NCI-H460 (cell line): ENCODE measurements around the gene TMEM120A. TPM values are rescaled to one million over a fixed set of nuclear protein-coding genes. Genes with fewer than 3 reads are reported as not detected.
A peak's percentile ranks its signal among the peaks of the same experiment; 100 is the strongest.

Experiments used
- DNase-seq: peaks from one replicate; pipeline ENCODE4 v3.0.0-alpha.2; 2016; ENCODE audit warnings: low read depth; ENCODE audit errors: extremely low read depth
- total RNA-seq: library from RNA; depleted of rRNA; stranded (reverse); fragments of >200 nt; shearing (Covaris generic); gene quantifications from 2 replicates; pipeline ENCODE4 v1.2.3, GENCODE V29; 2014

TMEM120A gene
- total RNA-seq, 1 experiment from 2014 or later: 11.5 TPM

DNA sequence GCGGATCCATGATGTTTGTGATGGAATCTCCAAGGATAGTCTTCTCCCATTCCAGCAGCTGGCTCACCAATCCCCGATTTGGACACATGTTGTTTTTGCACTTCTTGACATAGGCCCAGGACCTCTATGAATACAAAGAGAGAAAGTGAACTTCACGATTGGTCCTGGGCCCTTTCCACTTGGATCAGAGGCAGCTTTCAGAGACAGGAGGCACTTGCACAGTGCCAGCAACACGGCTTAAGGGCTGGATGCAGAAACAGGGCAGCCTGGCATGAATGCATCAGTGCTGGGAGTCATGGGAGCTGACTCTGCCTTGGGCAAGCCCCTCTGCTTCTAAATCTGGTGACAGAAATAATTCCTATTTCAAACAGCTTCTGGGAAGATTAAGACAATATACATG lies 2.1 kb upstream of the TMEM120A start:
- no peak for DNase-seq

DNA sequence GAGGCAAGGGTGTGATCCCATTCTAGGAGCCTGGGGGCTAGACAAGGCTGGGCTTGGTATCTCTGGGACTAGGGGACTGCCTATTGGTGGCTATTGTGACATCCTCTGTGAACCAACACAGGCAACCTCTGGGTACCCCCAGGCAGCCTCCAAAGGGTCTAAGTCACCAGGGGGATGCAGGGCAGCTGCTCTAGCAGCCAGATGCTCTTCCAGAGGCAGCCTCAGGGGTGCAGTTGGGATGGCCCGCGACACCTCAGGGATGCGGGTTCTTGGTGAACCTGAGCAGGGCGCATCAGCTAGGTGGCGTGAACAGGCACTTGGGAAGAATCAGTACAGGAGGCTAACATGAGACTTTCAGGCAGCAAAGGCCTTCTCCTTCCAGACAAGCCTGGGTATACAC lies 1.6 kb upstream of the TMEM120A start:
- DNase-seq: no peak

DNA sequence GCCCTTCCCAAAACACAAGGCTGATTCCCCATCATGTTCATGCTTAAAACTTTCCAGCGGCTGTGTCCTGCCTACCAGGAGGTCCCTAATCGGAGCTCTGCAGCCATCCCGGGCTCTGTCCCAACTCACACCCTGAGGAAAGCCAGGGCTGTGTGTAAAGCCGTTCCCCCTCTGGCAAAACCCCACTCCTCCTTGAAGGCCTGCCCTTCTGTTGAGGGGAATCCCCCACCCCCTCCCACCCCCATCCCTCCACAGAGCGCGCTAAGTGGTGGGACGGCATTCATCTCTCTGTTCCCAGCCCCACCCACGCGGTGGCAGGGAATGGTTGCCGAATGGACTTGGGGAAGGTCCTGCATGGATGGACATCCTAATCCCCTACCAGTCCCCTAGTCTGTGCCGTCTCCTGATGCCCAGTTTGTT lies 667 bp upstream of the TMEM120A start:
- DNase-seq: no peak

DNA sequence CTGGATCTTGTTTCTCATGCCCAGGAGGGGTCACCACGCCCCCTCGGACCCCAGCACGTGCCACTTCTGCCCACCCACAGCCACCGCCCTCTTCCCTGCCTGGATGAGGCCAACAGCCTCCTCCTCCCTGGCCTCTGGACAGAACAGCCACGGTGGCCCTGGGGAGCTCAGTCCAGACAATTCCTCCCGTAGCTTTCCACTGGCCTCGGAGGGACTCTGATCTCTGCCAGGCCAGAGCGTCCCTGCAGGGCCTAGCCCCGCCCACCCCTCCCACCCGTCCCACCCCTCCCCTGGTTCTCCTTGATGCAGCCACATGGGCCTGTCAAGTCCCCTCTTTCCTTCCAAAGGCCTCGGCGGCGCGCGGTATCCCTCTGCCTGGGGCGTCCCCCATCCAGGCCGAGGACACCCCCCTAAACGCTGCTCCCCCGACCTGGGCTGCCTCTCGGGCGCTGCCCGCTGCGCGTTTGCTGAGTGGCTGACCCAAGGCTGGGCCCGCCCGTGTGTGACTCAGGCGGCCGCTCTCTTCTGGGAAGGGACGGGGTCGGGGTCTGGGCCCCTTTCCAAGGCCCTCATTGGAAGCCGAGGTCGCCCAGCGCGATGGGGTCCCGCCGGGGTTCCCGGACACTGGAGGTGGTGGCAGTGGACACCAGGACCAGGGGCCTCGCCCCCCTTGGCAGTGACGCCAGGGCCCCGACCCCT lies 557 bp downstream of the TMEM120A start:
- DNase-seq: peak; percentile 13

DNA sequence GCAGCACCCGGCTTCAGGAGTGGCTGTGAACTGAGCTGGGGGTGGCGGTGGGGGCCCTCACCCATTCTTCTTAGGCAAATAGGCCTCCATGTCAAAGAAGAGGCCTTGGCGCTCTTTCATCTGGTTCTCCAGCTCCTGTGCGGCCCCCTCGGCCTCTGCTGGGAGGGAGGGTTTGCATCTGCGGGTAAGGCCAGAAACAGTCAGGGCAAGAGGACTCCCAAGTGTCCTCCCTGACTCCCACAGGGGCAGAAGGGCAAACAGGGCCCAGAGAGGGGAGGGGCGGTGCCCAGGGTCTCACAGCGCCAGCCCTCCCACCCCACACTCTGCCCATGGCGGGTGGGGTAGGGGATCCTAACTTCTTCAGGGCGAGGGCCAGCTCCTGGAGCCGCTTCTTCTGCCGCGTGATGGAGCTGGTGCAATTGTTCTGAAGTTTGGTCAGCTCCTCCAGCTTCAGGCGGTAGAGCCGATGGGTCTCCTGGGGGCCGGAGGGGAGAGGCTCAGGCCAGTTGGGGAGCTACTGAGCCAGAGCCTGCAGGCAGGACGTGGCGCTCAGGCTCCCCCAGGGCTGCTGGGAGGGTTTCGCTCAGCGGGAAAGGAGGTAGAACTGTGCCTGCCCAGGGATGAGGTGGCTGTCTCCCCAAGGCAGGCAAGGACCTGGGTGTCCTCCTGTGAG lies 2.2 kb downstream of the TMEM120A start:
- no peak for DNase-seq

DNA sequence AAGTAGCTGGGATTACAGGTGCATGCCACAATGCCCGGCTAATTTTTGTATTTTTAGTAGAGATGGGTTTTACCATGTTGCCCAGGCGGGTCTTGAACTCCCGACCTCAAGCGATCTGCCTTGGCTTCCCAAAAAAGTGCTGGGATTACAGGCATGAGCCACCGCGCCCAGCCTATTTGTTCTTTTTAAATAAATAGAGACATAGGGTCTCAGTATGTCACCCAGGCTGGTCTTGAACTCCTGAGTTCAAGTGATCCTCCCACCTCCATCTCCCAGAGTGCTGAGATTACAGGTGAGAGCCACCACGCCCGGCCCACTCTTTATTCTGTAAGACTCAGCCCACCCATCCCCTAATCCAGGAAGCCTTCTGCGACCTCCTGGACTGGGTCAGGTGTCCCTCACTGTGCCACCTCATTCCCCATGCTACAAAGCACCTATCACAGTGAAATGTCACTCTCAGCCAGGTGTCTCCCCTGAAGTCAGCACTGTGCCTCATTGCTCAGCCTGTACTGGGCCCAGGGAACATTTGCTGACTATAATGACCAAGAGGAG lies 2.8 kb downstream of the TMEM120A start:
- no peak for DNase-seq

DNA sequence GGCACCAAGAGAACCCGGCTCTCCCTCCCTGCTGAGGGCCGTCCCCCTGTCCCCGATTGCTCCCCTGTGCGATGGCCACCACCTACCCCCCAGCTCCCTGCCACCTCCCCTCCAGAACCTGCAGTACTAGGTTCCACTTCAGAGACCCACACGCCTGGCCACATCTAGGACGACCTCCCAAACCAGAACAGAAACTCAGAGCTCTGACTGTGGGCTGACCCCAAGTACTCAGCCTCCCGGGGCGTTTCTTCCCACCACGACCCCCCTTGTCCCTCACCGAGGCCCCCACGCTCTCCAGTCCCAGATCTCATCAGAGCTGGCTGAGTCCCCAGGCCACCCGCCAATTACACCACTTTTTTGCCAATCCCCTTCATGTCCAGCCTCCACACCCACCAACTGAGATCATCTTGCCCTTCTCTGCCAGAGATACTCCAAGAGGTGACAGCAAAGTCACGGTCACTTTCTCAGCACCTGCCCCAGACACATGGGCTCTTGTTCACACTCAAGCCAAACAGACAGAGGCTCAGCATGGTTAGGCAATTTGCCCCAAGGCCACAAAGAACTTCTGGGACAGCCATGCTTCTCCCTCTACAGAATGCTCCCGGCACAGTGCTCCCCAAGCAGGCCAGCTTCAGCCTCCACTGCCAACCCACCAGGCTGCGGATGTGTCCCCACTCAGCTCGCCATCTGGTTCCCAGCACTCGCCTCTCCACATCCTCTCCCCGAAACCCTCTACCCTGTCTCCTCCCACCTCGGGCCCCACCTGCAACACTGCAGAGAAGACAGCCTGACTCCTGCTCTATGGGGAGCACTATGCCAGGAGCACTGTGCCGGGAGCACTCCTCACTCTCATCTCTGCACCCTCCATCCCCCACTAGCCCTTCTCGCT lies 4.7 kb downstream of the TMEM120A start:
- DNase-seq: no peak

DNA sequence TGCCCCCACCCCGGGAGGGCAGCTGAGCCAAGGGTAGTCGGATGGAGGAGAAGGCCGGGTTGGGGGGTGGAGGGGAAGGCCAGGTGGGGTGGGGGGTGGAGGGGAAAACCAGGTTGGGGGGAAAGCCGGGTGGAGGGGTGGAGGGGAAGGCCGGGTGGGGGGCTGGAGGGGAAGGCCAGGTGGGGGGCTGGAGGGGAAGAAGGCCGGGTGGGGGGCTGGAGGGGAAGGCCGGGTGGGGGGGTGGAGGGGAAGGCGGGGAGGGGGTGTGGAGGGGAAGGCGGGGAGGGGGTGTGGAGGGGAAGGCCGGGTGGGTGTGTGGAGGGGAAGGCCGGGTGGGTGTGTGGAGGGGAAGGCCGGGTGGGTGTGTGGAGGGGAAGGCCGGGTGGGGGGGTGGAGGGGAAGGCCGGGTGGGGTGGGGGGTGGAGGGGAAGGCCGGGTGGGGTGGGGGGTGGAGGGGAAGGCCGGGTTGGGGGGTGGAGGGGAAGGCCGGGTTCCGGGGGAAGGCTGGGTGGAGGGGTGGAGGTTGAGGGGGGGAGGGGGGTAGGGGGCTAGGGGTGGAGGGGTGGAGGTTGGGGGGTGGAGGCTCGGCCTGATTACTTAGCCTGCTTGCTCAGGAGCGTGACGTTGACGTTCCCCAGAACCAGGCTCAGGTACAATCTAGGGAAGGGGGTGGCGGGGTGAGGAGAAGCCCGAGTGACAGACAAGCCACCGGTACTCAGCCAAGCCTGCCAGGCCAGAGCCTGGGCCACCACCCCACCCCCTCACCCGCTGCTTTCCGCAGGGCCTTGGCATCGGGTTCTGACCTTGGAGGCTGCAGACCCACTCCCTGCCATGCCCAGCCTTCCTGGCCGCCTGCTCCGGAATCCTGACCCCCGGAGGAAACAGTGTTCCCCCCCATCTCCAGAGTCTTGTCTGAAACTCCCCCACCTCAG lies 5.6 kb downstream of the TMEM120A start:
- DNase-seq: no peak

DNA sequence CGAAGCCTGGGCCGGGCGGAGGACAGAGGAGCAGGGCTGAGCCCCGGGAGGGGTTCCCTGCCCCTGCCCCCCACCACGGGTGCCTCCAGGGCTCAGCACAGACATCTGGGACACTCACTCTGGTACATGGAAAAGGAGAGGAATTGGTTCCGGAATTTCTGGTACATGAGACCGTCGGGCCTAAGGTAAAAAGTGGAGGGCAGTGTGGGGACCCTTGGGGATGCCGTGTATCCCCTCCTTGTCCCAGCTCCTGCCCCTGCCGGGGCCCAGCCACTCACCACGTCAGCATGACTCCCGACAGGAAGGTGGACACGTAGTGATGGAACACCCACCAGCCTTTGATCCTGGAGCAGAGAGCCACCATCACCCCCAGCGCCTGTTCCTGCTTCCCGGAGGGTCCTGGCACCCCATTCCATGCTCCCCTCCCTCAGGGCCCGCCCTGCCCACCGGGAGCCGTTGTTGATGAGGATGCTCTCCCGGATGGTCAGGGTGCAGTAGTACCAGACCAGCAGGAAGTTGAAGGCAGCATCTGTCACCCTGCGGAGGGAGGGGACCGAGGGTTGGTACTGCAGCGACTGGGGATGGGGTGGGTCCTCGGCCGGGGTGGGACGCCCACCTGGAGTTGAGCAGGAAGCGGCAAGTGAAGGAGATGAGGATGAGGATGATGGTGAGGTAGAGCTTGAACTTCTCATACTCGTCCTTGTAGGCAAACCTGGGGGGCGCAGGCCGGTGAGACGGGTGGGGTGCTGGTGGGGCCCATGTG lies 6.4 kb downstream of the TMEM120A start:
- DNase-seq: no peak

DNA sequence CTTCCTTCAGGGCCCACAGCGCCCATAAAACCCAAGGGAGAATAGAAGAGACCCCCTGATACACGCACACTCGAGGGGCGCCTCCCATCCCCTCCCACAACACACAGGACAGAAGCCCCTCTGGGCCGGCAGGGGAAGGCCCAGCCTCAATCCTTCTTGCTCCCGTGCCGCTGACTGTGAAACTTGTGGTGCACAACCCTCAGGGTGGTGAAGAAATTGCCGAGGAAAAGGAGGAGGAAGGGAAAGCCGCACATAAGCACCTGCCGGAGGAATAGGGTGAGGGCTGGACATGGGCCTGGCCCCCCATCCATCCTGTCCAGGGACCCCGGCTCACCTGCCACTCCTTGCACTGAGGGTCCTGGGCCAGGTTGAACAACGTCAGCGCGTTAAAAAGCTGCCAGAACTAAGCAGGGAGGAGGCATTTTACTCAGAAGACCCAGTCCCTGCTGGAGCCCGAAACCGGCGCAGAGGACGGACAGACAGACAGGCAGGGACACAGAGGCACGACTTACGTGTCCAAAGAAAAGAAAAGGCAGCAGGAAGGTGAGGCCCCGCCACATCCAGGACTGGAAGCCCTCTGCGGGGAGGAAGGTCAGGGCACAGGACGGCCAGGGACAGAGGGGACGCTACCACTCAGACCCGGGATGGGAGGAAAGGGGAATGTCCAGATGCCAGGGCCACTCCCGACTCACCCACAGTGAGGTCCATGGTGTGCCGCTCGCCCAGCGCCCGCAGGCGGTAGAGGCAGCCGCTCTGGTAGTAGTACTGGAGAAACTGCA lies 7.2 kb downstream of the TMEM120A start:
- no peak for DNase-seq

DNA sequence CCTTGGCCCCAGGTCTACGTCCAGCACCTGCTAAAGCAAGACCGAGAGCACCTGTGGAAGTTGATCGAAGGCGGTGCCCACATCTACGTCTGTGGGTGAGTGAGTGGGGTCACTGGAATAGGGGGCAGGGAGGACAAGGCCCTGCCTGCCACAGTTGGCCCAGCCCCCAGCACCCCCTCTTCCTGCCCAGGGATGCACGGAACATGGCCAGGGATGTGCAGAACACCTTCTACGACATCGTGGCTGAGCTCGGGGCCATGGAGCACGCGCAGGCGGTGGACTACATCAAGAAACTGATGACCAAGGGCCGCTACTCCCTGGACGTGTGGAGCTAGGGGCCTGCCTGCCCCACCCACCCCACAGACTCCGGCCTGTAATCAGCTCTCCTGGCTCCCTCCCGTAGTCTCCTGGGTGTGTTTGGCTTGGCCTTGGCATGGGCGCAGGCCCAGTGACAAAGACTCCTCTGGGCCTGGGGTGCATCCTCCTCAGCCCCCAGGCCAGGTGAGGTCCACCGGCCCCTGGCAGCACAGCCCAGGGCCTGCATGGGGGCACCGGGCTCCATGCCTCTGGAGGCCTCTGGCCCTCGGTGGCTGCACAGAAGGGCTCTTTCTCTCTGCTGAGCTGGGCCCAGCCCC lies 8.1 kb downstream of the TMEM120A start:
- no peak for DNase-seq

DNA sequence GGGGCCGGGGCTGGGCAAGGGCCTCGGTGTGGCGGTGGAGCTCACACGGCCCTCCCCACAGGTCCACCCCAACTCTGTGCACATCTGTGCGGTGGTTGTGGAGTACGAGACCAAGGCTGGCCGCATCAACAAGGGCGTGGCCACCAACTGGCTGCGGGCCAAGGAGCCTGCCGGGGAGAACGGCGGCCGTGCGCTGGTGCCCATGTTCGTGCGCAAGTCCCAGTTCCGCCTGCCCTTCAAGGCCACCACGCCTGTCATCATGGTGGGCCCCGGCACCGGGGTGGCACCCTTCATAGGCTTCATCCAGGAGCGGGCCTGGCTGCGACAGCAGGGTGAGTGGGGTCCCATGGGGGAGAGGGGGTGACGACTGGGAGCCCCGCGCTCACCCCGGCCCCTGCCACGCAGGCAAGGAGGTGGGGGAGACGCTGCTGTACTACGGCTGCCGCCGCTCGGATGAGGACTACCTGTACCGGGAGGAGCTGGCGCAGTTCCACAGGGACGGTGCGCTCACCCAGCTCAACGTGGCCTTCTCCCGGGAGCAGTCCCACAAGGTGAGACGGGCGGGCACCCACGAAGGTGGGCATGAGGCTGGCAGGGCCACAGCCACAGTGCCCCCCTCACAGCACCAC lies 8.8 kb downstream of the TMEM120A start:
- no peak for DNase-seq

DNA sequence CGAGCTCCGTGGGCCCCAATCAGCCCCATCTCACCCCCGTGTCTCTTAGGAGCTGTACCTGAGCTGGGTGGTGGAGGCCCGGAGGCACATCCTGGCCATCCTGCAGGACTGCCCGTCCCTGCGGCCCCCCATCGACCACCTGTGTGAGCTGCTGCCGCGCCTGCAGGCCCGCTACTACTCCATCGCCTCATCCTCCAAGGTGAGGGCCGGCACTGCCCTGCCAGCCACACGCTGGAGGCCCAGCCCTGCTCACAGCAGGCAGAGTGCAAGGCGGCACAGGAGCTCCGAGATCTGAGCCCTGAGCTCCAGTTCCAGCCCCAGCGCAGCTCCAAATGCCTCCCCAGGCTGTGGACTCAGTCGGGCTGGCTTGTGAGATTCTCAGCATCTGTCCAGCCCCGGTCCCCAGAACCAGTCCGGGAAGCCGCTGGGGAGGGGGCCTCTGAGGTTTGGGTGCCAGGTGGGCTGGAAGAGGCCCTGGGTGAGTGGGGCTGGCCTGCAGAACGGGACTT lies 9.3 kb downstream of the TMEM120A start:
- no peak for DNase-seq

DNA sequence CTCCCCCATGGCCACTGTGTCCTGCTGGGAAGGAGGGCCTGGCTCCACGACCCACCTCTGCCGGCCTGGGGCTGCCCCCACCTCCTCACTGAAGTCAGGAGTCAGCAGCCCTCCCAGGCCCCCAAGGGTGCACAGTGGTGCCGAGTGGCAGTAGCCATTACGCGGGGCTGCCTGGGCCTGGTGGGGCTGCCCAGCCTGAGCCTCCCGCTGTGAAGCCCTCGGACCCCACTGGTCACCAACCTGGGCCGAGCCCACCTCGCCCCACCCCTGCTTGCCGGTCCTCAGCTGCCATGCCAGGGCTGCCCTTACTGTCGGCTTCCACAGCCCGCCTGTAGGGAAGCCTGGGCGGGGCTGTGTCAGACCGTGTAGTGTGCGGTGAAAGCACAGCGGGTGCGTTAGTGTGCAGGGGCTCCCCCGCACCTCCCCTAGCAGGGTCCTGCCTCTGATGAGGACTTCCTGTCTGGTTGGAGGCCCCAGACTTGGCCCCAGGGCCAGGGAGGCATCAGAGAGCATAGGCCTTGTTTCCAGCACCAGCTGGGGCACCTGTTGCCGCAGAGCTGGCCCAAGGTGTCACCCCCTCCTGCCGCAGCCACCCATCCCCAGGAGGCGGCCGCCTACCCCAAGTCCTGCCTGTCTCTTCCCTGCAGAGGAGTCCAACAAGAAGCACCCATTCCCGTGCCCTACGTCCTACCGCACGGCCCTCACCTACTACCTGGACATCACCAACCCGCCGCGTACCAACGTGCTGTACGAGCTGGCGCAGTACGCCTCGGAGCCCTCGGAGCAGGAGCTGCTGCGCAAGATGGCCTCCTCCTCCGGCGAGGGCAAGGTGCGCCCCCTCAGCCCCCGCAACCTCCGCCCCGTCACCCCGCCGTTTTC lies 10.0 kb downstream of the TMEM120A start:
- no peak for DNase-seq

DNA sequence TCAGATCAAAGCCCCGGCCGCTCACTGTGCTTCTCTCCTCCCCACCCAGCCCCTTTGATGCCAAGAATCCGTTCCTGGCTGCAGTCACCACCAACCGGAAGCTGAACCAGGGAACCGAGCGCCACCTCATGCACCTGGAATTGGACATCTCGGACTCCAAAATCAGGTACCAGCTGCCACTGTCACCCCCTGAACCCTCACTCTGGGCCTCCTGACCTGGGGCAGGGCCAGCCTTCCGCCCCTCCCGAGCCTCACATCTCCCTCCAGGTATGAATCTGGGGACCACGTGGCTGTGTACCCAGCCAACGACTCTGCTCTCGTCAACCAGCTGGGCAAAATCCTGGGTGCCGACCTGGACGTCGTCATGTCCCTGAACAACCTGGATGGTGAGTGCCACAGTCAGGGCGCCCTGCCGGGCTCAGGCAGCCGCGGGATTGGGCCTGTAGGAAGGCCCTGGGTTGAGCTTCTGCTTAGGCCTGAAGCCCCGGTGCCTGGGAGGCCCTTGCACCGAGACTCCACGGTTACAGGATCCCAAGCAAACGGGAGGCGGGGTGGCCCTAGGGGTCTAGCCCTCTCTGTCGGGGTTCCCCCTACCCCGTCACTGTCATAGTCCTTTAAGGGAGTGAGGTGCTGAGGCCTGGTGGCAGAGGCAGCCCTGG lies 10.8 kb downstream of the TMEM120A start:
- no peak for DNase-seq
